GM15510 (cell line): Measurements from ENCODE around the gene IL21.

ENCODE experiments used
- POLR2A ChIP-seq: IDR thresholded peaks from 3 replicates; pipeline ENCODE4 v1.6.1; 2011; ENCODE audit warnings: borderline replicate concordance; ENCODE audit not compliant: insufficient read length; ENCODE audit errors: extremely low read depth

The IL21 gene

GRCh38 chr4:122650148-122650547 is 29.3 kb upstream of the IL21 start:
- TF ChIP-seq POLR2A: no peak

- TF ChIP-seq POLR2A: no peak
Measured at GRCh38 chr4:122647656-122648055, 26.8 kb upstream of the IL21 start.

GRCh38 chr4:122643257-122643656 is 22.4 kb upstream of the IL21 start:
- no peak for TF ChIP-seq POLR2A

- no peak for TF ChIP-seq POLR2A
Measured at GRCh38 chr4:122639181-122639580, 18.3 kb upstream of the IL21 start.

- no peak for TF ChIP-seq POLR2A
Measured at GRCh38 chr4:122636697-122637096, 15.8 kb upstream of the IL21 start.

- no peak for TF ChIP-seq POLR2A
Measured at GRCh38 chr4:122635205-122635604, 14.3 kb upstream of the IL21 start.

- no peak for TF ChIP-seq POLR2A
Measured at GRCh38 chr4:122633211-122633610, 12.3 kb upstream of the IL21 start.

GRCh38 chr4:122632396-122633143 is 11.7 kb upstream of the IL21 start:
- no peak for TF ChIP-seq POLR2A

GRCh38 chr4:122625156-122625555 is 4.3 kb upstream of the IL21 start:
- no peak for TF ChIP-seq POLR2A

- no peak for TF ChIP-seq POLR2A
Measured at GRCh38 chr4:122624205-122624604, 3.3 kb upstream of the IL21 start.

- TF ChIP-seq POLR2A: no peak
Measured at GRCh38 chr4:122623637-122624166, 2.8 kb upstream of the IL21 start.

GRCh38 chr4:122622400-122622799 is 1.5 kb upstream of the IL21 start:
- no peak for TF ChIP-seq POLR2A

GRCh38 chr4:122619611-122620010 is 1.3 kb downstream of the IL21 start:
- no peak for TF ChIP-seq POLR2A

- TF ChIP-seq POLR2A: no peak
Measured at GRCh38 chr4:122617597-122618593, 3.0 kb downstream of the IL21 start.

GRCh38 chr4:122616915-122617596 is 3.8 kb downstream of the IL21 start:
- TF ChIP-seq POLR2A: no peak

- TF ChIP-seq POLR2A: no peak
Measured at GRCh38 chr4:122614621-122615020, 6.2 kb downstream of the IL21 start.

- no peak for TF ChIP-seq POLR2A
Measured at GRCh38 chr4:122612540-122612939, 8.3 kb downstream of the IL21 start.
